Ureter (tissue), 1 donor: ENCODE measurements around the gene PRRC2A. TPM values are rescaled to one million over a fixed set of nuclear protein-coding genes. Genes with fewer than 3 reads are reported as not detected.

Experiments
- DNase-seq: peaks from one replicate; pipeline ENCODE4 v3.0.0-alpha.2; 2020; ENCODE audit warnings: low spot score
- total RNA-seq: library from RNA; stranded (reverse); gene quantifications from one replicate; pipeline ENCODE4 v1.2.4, GENCODE V29; 2023
- donor health status: DM: yes; HTN: yes; CAD: no.

PRRC2A gene
- total RNA-seq, 1 donor from 2014 or later, result 186 TPM

- DNase-seq, result no peak
Measured at GRCh38 chr6:31624070-31624469, 3.6 kb downstream of the PRRC2A start.

- no peak for DNase-seq
Measured at GRCh38 chr6:31626952-31627351, 6.4 kb downstream of the PRRC2A start.

- DNase-seq, result no peak
Measured at GRCh38 chr6:31627690-31628287, 7.3 kb downstream of the PRRC2A start.

DNA sequence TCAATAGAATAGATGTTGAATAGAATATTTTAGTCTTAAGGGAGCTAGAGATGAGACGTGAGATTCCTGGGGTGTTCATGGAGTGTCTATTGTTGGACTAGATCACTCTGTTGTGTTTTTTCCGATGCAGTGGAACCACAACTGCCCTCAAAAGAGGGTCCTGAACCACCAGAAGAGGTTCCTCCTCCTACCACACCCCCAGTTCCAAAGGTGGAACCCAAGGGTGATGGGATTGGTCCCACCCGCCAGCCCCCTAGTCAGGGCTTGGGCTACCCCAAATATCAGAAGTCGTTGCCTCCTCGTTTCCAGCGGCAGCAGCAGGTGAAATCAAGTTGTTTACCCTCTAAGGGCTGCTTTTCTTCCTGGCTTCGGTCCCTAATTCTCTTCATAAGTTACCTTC, 8.5 kb downstream of the PRRC2A start:
- DNase-seq, result no peak

DNA sequence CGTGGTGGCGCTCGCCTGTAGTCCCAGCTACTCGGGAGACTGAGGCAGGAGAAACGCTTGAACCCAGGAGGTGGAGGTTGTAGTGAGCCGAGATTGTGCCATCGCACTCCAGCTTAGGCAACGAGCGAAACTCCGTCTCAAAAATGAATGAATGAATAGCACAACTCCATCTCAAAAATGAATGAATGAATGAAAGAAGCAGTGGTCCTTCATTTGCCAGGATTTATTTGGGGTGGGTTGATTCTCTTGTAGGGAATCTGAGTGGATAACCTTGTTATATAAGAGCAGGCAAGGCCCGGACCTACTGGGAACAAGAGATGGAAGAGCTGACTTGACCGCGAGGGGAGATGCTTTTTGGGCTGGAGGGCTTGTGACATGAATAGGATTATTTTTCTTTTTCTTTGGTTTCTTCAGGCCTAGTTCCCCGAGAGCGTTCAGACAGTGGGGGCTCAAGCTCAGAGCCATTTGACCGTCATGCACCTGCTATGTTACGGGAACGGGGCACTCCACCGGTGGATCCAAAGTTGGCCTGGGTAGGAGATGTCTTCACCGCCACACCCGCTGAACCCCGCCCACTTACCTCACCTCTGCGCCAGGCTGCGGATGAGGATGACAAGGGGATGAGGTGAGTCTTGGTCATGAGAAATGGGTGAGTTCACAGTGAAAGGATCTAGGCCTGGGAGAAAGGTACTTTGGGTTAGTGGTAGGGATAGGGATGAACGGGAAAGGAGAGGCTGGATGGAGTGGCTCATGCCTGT, 9.8 kb downstream of the PRRC2A start:
- no peak for DNase-seq

DNA sequence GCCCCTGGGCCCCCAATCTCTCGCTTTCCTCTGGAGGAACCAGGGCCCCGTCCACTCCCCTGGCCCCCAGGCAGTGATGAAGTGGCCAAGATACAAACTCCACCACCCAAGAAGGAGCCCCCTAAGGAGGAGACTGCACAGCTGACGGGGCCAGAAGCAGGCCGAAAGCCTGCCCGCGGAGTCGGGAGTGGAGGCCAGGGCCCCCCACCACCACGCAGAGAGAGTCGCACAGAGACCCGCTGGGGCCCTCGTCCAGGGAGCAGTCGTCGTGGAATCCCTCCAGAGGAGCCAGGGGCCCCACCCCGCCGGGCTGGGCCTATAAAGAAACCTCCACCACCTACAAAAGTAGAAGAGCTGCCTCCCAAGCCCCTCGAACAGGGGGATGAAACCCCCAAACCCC, 10.7 kb downstream of the PRRC2A start:
- no peak for DNase-seq

- no peak for DNase-seq
Measured at GRCh38 chr6:31631681-31632278, 11.3 kb downstream of the PRRC2A start.

- no peak for DNase-seq
Measured at GRCh38 chr6:31632279-31632946, 11.9 kb downstream of the PRRC2A start.

DNA sequence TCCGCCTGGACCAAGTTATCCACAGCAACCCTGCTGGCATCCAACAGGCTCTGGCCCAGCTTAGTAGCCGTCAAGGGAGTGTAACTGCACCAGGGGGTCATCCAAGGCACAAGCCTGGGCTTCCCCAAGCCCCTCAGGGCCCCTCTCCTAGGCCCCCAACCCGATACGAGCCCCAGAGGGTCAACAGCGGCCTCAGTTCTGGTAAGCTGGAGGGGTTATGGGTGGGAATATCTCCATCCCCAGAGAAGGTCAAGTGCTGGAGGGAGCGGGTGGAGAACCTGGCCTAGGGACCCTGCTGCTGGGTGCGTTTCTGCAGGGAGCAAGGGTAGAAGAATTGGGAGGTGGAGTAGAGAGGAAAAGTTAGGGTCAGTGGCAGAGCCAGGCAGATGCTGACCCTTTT, 12.9 kb downstream of the PRRC2A start:
- no peak for DNase-seq

GRCh38 chr6:31634131-31634530, 13.6 kb downstream of the PRRC2A start:
- no peak for DNase-seq

DNA sequence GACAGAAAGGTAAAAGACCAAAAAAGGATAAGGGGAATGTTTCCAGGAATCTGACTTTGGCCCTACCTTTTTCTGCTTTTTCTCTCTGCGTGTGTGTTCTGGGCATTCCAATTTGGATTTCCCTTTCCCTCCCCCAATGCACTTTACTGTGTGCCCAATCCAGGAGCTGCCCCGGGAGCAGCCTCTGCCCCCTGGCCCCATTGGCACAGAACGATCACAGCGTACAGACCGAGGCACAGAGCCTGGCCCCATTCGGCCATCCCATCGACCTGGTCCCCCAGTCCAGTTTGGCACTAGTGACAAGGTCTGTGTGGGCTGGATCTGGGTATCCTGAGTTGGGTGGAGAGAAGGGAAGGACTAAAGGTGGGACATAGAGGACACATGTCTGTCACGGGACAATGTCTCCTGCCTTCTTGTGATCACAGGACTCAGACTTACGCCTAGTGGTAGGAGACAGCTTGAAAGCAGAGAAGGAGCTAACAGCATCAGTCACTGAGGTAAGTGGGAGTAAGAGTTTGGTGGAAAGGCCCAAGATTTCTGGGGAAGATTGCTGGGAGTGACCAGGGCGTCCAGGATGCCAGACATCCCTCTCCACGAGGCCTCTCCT, 14.6 kb downstream of the PRRC2A start:
- DNase-seq, result no peak

DNA sequence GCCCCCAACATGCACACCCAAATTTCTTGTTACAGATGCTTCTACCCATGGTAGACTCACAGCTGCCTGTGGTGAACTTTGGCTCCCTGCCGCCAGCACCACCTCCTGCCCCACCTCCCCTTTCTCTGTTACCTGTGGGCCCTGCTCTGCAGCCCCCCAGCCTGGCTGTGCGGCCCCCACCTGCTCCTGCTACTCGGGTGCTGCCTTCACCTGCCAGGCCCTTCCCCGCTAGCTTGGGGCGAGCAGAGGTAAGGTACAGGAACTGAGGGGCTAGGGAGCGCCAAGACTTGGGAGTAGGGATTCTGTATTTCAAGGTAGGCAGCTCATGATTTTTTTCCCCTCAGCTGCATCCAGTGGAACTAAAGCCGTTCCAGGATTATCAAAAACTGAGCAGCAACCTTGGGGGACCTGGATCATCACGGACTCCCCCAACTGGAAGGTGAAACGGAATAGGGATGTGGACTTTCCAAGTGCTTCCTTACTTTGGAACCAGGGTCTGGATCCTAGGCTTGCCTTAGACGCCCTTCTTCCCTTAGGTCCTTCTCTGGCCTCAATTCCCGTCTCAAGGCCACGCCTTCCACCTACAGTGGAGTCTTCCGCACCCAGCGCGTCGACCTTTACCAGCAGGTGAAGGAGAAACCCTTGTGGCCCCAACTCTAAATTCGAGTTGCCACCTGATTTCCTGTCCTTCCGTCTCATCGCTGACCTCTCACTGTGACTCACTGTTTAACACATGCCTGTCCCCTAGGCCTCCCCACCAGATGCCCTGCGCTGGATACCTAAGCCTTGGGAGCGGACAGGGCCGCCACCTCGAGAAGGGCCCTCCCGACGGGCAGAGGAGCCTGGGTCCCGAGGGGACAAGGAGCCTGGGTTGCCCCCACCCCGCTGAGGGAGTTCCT, 16.4 kb downstream of the PRRC2A start:
- DNase-seq, result no peak

- no peak for DNase-seq
Measured at GRCh38 chr6:31639043-31639442, 18.5 kb downstream of the PRRC2A start.

GRCh38 chr6:31639449-31639861, 18.9 kb downstream of the PRRC2A start:
- DNase-seq, result no peak

DNA sequence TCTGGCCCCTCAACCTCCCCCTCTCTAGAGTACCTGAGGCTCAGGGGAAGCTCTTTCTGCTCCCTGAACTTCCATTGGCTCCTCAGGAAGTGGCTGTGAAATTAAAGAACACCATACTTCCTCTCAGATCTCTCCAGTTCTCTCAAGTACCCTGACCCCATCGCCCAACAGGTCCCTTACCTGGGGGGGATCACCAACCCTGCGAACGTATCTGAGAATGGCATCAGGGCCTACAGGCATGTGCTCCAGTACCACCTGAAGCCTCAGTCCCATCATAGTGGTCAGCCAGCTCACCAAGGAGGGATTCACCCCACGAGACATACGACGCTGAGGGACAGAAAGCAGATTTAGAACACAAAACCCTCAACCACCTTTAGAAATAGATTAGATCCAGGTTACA, 20.1 kb downstream of the PRRC2A start:
- no peak for DNase-seq

- no peak for DNase-seq
Measured at GRCh38 chr6:31641370-31641769, 20.9 kb downstream of the PRRC2A start.

- DNase-seq, result no peak
Measured at GRCh38 chr6:31642798-31643570, 22.5 kb downstream of the PRRC2A start.

DNA sequence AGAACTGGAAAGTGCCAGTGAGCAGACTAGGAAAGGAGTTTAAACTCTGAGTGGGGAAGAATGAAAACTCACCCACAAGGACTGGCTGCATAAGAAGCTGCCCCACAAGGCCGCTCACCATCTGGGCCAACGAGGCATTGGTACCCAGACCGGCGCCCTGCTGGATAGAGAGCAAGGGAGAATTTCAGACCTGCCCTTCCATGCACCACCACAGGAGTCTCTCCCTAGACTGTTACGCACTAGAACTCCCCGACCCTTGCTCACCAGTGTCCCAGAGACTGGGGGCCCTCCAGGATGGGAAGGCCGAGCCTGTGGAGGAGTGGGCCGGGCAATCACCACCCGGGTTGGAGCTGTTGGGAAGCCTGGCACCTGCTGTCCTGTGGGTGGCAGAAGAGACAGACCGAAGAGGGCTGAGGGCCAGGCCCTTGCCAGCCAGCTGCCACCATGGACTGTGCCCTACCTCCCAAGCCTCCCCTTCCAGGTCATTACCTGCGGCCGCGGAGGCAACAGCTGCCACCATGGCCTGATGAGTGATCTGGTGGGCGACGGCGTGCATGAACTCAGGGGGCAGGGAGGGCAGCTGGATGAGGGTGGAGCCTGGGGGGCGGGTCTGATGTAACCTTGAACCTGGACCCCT, 23.4 kb downstream of the PRRC2A start:
- DNase-seq, result no peak

DNA sequence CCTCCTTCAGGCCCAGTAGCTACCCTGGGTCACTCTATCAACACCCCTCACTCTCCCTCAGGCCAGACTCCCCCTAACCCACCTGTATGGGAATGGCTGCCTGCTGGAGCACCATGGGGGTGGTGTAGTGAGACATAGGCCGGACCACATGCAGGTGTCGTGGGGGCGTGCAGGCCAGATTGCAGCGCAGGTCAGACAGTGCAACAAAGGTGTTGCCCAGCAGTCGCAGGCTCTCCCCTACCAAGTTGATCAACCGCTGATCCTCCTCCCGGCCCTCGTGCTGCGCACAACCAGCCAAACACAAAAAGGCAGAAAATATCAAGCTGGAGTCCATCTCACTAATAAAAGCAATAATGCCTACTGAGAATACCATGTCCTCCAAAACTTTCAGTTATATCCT, 24.8 kb downstream of the PRRC2A start:
- no peak for DNase-seq
